ENCODE measurements around the gene UAP1L1.

The UAP1L1 gene

GRCh38 chr9:137034709-137035506, 42.4 kb upstream of the UAP1L1 start:
- H3K9ac ChIP-seq (ENCODE audit: low read length) = no peak overlapping the region
- H3K4me1 ChIP-seq (ENCODE audit: insufficient read depth, low read length) = no peaks in the 10 kb centered on the region
- peaks cover 9% of the 10 kb centered on the region for H3K36me3 ChIP-seq (ENCODE audit: insufficient read depth, low read length)
- no peaks in the 10 kb centered on the region for H3K9me3 ChIP-seq (ENCODE audit: low read length)
- no peak overlapping the region for H3K4me3 ChIP-seq (ENCODE audit: low read depth in 1 of 2, low read length in 2 of 2)
- H3K27ac ChIP-seq (ENCODE audit: low read depth, low read length) = no peak overlapping the region
- H3K27me3 ChIP-seq (ENCODE audit: control insufficient read depth in 1 of 2, insufficient read depth in 2 of 2, low read length in 2 of 2) = peaks cover 3 to 7% of the 10 kb centered on the region in 2 donors

GRCh38 chr9:137035507-137035834, 41.8 kb upstream of the UAP1L1 start:
- Histone ChIP-seq H3K27ac (ENCODE audit: low read depth, low read length) (no peak overlapping the region), H3K27me3 (ENCODE audit: control insufficient read depth in 1 of 2, insufficient read depth in 2 of 2, low read length in 2 of 2) (peaks cover 3 to 7% of the 10 kb centered on the region in 2 donors), H3K9me3 (ENCODE audit: low read length) (no peaks in the 10 kb centered on the region), H3K4me1 (ENCODE audit: insufficient read depth, low read length) (no peaks in the 10 kb centered on the region), H3K4me3 (ENCODE audit: low read depth in 1 of 2, low read length in 2 of 2) (no peak overlapping the region), H3K9ac (ENCODE audit: low read length) (no peak overlapping the region), H3K36me3 (ENCODE audit: insufficient read depth, low read length) (peaks cover 9% of the 10 kb centered on the region)

- H3K36me3 ChIP-seq (ENCODE audit: insufficient read depth, low read length) = peaks cover 9% of the 10 kb centered on the region
- H3K4me1 ChIP-seq (ENCODE audit: insufficient read depth, low read length) = no peaks in the 10 kb centered on the region
- no peak overlapping the region for H3K27ac ChIP-seq (ENCODE audit: low read depth, low read length)
- H3K9me3 ChIP-seq (ENCODE audit: low read length) = no peaks in the 10 kb centered on the region
- H3K27me3 ChIP-seq (ENCODE audit: control insufficient read depth in 1 of 2, insufficient read depth in 2 of 2, low read length in 2 of 2) = peaks cover 3 to 7% of the 10 kb centered on the region in 2 donors
- no peak overlapping the region for H3K9ac ChIP-seq (ENCODE audit: low read length)
- no peak overlapping the region for H3K4me3 ChIP-seq (ENCODE audit: low read depth in 1 of 2, low read length in 2 of 2)
Observed at GRCh38 chr9:137035937-137036336, 41.4 kb upstream of the UAP1L1 start.

GRCh38 chr9:137037035-137037434, 40.3 kb upstream of the UAP1L1 start:
- H3K4me1 ChIP-seq (ENCODE audit: insufficient read depth, low read length) = no peaks in the 10 kb centered on the region
- H3K36me3 ChIP-seq (ENCODE audit: insufficient read depth, low read length) = peaks cover 9% of the 10 kb centered on the region
- H3K9me3 ChIP-seq (ENCODE audit: low read length) = no peaks in the 10 kb centered on the region
- H3K4me3 ChIP-seq (ENCODE audit: low read depth in 1 of 2, low read length in 2 of 2) = no peak overlapping the region
- peaks cover 3 to 7% of the 10 kb centered on the region in 2 donors for H3K27me3 ChIP-seq (ENCODE audit: control insufficient read depth in 1 of 2, insufficient read depth in 2 of 2, low read length in 2 of 2)
- H3K27ac ChIP-seq (ENCODE audit: low read depth, low read length) = no peak overlapping the region
- no peak overlapping the region for H3K9ac ChIP-seq (ENCODE audit: low read length)

- H3K4me3 ChIP-seq (ENCODE audit: low read depth in 1 of 2, low read length in 2 of 2) = no peak overlapping the region
- no peaks in the 10 kb centered on the region for H3K4me1 ChIP-seq (ENCODE audit: insufficient read depth, low read length)
- no peaks in the 10 kb centered on the region for H3K9me3 ChIP-seq (ENCODE audit: low read length)
- H3K9ac ChIP-seq (ENCODE audit: low read length) = no peak overlapping the region
- no peak overlapping the region for H3K27ac ChIP-seq (ENCODE audit: low read depth, low read length)
- peaks cover 9% of the 10 kb centered on the region for H3K36me3 ChIP-seq (ENCODE audit: insufficient read depth, low read length)
- peaks cover 3 to 7% of the 10 kb centered on the region in 2 donors for H3K27me3 ChIP-seq (ENCODE audit: control insufficient read depth in 1 of 2, insufficient read depth in 2 of 2, low read length in 2 of 2)
Observed at GRCh38 chr9:137037483-137037882, 39.8 kb upstream of the UAP1L1 start.

GRCh38 chr9:137038916-137039315, 38.4 kb upstream of the UAP1L1 start:
- no peak overlapping the region for H3K9ac ChIP-seq (ENCODE audit: low read length)
- peaks cover 3 to 7% of the 10 kb centered on the region in 2 donors for H3K27me3 ChIP-seq (ENCODE audit: control insufficient read depth in 1 of 2, insufficient read depth in 2 of 2, low read length in 2 of 2)
- no peak overlapping the region for H3K4me3 ChIP-seq (ENCODE audit: low read depth in 1 of 2, low read length in 2 of 2)
- H3K36me3 ChIP-seq (ENCODE audit: insufficient read depth, low read length) = peaks cover 9% of the 10 kb centered on the region
- no peaks in the 10 kb centered on the region for H3K4me1 ChIP-seq (ENCODE audit: insufficient read depth, low read length)
- H3K27ac ChIP-seq (ENCODE audit: low read depth, low read length) = no peak overlapping the region
- H3K9me3 ChIP-seq (ENCODE audit: low read length) = no peaks in the 10 kb centered on the region

- Histone ChIP-seq H3K27ac (ENCODE audit: low read depth, low read length) (no peak overlapping the region), H3K4me3 (ENCODE audit: low read depth in 1 of 2, low read length in 2 of 2) (no peak overlapping the region), H3K27me3 (ENCODE audit: control insufficient read depth in 1 of 2, insufficient read depth in 2 of 2, low read length in 2 of 2) (peaks cover 3% of the 10 kb centered on the region in 2 donors), H3K4me1 (ENCODE audit: insufficient read depth, low read length) (peaks cover 6% of the 10 kb centered on the region), H3K9me3 (ENCODE audit: low read length) (no peaks in the 10 kb centered on the region), H3K36me3 (ENCODE audit: insufficient read depth, low read length) (peaks cover 9% of the 10 kb centered on the region), H3K9ac (ENCODE audit: low read length) (no peak overlapping the region)
Observed at GRCh38 chr9:137039611-137040366, 37.5 kb upstream of the UAP1L1 start.

- peaks cover 10% of the 10 kb centered on the region for H3K4me1 ChIP-seq (ENCODE audit: insufficient read depth, low read length)
- no peak overlapping the region for H3K27ac ChIP-seq (ENCODE audit: low read depth, low read length)
- peaks cover 0 to 3% of the 10 kb centered on the region in 2 donors for H3K27me3 ChIP-seq (ENCODE audit: control insufficient read depth in 1 of 2, insufficient read depth in 2 of 2, low read length in 2 of 2)
- H3K9ac ChIP-seq (ENCODE audit: low read length) = no peak overlapping the region
- H3K36me3 ChIP-seq (ENCODE audit: insufficient read depth, low read length) = peaks cover 9% of the 10 kb centered on the region
- H3K4me3 ChIP-seq (ENCODE audit: low read depth in 1 of 2, low read length in 2 of 2) = no peak overlapping the region
- no peaks in the 10 kb centered on the region for H3K9me3 ChIP-seq (ENCODE audit: low read length)
Observed at GRCh38 chr9:137040568-137040967, 36.7 kb upstream of the UAP1L1 start.

- Histone ChIP-seq H3K27ac (ENCODE audit: low read depth, low read length) (no peak overlapping the region), H3K9me3 (ENCODE audit: low read length) (no peaks in the 10 kb centered on the region), H3K4me3 (ENCODE audit: low read depth in 1 of 2, low read length in 2 of 2) (no peak overlapping the region), H3K9ac (ENCODE audit: low read length) (no peak overlapping the region), H3K36me3 (ENCODE audit: insufficient read depth, low read length) (peaks cover 9% of the 10 kb centered on the region), H3K27me3 (ENCODE audit: control insufficient read depth in 1 of 2, insufficient read depth in 2 of 2, low read length in 2 of 2) (no peaks in the 10 kb centered on the region), H3K4me1 (ENCODE audit: insufficient read depth, low read length) (peaks cover 10% of the 10 kb centered on the region)
Observed at GRCh38 chr9:137041124-137041523, 36.2 kb upstream of the UAP1L1 start.

- no peak overlapping the region for H3K27ac ChIP-seq (ENCODE audit: low read depth, low read length)
- H3K9me3 ChIP-seq (ENCODE audit: low read length) = no peaks in the 10 kb centered on the region
- H3K27me3 ChIP-seq (ENCODE audit: control insufficient read depth in 1 of 2, insufficient read depth in 2 of 2, low read length in 2 of 2) = peaks cover 0 to 13% of the 10 kb centered on the region in 2 donors
- no peak overlapping the region for H3K4me3 ChIP-seq (ENCODE audit: low read depth in 1 of 2, low read length in 2 of 2)
- H3K36me3 ChIP-seq (ENCODE audit: insufficient read depth, low read length) = peaks cover 9% of the 10 kb centered on the region
- peaks cover 10% of the 10 kb centered on the region for H3K4me1 ChIP-seq (ENCODE audit: insufficient read depth, low read length)
- no peak overlapping the region for H3K9ac ChIP-seq (ENCODE audit: low read length)
Observed at GRCh38 chr9:137042751-137043727, 34.3 kb upstream of the UAP1L1 start.

- no peak overlapping the region for H3K27ac ChIP-seq (ENCODE audit: low read depth, low read length)
- H3K9me3 ChIP-seq (ENCODE audit: low read length) = no peaks in the 10 kb centered on the region
- peaks cover 10% of the 10 kb centered on the region for H3K4me1 ChIP-seq (ENCODE audit: insufficient read depth, low read length)
- peaks cover 4% of the 10 kb centered on the region for H3K36me3 ChIP-seq (ENCODE audit: insufficient read depth, low read length)
- no peak overlapping the region for H3K9ac ChIP-seq (ENCODE audit: low read length)
- peaks cover 0 to 18% of the 10 kb centered on the region in 2 donors for H3K27me3 ChIP-seq (ENCODE audit: control insufficient read depth in 1 of 2, insufficient read depth in 2 of 2, low read length in 2 of 2)
- no peak overlapping the region for H3K4me3 ChIP-seq (ENCODE audit: low read depth in 1 of 2, low read length in 2 of 2)
Observed at GRCh38 chr9:137044037-137044436, 33.3 kb upstream of the UAP1L1 start.

All from muscle layer of colon (tissue), 2 donors.